Measurements from ENCODE around the gene CFAP53. TPM values are rescaled to one million over a fixed set of nuclear protein-coding genes. Genes with fewer than 3 reads are reported as not detected.

Gene CFAP53
- total RNA-seq, 1 experiment from 2014 or later, result not detected

- no peak for DNase-seq
- H3K27me3 ChIP-seq, result no peaks in the 10 kb centered on the region
Observed at GRCh38 chr18:50199346-50199855, 66.9 kb downstream of the CFAP53 start.

GRCh38 chr18:50196261-50196660 is 70.0 kb downstream of the CFAP53 start:
- no peaks in the 10 kb centered on the region for H3K27me3 ChIP-seq
- no peaks in the 10 kb centered on the region for H3K4me1 ChIP-seq
- no peak overlapping the region for H3K4me3 ChIP-seq

More at GRCh38 chr18:50199346-50199855, 66.9 kb downstream of the CFAP53 start:
- Histone ChIP-seq H3K4me3 (no peak overlapping the region), H3K4me1 (no peaks in the 10 kb centered on the region), H3K36me3 (no peaks in the 10 kb centered on the region), H3K9me3 (replicated peaks) (no peaks in the 10 kb centered on the region), H3K27ac (no peak overlapping the region)

DNA sequence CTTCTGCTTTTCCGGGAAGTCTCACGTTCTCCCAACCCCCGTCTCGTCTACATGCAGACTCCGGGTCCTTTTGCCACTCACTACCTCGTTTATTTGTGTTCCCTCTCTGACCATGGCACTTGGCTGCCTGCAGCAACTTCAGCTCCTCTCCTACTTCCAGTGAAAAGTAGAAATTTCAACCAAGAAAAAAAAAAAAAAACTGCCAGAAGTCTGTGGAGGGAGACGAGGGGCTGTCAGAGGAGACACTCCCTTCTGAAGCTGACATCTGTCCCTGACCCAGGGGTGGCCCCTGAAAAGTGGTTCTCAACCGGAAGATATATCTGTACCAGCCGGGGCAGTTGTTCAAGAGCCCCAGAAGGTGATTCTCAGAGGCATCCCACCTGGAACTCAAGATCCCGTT is 70.6 kb downstream of the CFAP53 start:
- Histone ChIP-seq H3K27me3 (no peaks in the 10 kb centered on the region), H3K4me3 (no peak overlapping the region), H3K36me3 (no peaks in the 10 kb centered on the region), H3K4me1 (no peaks in the 10 kb centered on the region), H3K27ac (no peak overlapping the region), H3K9me3 (replicated peaks) (no peaks in the 10 kb centered on the region)
- no peak for DNase-seq

More at GRCh38 chr18:50196261-50196660, 70.0 kb downstream of the CFAP53 start:
- no peak for DNase-seq
- Histone ChIP-seq H3K27ac (no peak overlapping the region), H3K9me3 (replicated peaks) (no peaks in the 10 kb centered on the region), H3K36me3 (no peaks in the 10 kb centered on the region)

DNA sequence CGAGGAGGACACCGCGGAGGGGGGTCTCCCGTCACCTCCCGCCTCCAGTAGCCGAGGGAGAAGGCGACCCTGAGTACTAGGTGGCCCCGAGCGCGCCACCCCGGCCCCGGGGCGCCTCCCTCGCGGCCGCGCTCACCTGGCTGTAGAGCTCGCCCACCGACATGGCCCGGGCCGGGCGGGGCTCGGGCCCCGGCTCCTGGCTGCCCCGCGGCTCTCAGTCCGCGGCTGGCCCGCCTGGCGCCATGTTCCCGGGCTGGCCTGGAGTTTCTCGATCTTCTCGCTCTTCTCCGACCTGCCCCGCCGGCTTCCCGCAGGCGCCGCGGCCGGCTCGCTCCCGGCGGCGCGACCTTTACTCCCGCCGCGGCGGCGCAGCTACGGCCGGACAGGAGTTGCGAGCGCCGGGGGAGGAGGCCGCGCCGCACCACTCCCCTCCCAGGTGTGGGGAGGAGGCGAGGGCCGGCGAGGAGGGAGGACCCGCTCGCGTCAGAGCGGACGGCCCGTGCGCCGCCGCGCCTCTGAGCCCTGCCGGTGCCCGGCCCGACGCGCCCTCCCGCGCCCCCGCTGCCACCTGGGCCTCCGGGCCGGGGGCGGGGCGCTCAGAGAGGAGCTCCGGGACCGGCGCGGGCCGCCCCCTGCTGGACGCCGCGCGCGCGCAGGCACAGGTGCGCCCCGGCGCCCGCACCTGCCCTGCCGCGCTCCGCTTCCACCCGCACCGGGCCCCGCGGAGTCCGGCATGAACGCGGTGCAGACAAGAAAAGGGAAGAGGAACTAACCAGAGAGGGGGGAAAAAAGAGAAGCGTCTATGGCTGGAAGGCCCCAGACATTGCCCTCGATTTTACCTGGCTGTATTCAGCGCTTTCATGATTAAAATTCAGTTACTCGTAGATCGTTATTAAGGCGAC is 71.4 kb downstream of the CFAP53 start, which contains the start of gene MYO5B:
Gene MYO5B (minus strand): TSS at position 517 of the 902 bp plus-strand sequence. CDS start 354 bp downstream, at position 163.
- Histone ChIP-seq H3K27ac (no peak within 1 kb of the TSS), H3K4me1 (no peaks in the 10 kb centered on the region), H3K36me3 (no peaks in the 10 kb centered on the region), H3K27me3 (no peaks in the 10 kb centered on the region), H3K4me3 (no peak within 1 kb of the TSS), H3K9me3 (replicated peaks) (no peaks in the 10 kb centered on the region)
- DNase-seq, result no peak

GRCh38 chr18:50193796-50194630 is 72.3 kb downstream of the CFAP53 start:
- Histone ChIP-seq H3K27ac (no peak overlapping the region), H3K27me3 (no peaks in the 10 kb centered on the region), H3K4me3 (no peak overlapping the region), H3K4me1 (no peaks in the 10 kb centered on the region), H3K36me3 (no peaks in the 10 kb centered on the region), H3K9me3 (replicated peaks) (no peaks in the 10 kb centered on the region)
- no peak for DNase-seq

- Histone ChIP-seq H3K4me1 (no peaks in the 10 kb centered on the region), H3K9me3 (replicated peaks) (no peaks in the 10 kb centered on the region), H3K4me3 (no peak overlapping the region), H3K27ac (no peak overlapping the region), H3K27me3 (no peaks in the 10 kb centered on the region), H3K36me3 (no peaks in the 10 kb centered on the region)
- DNase-seq, result no peak
Observed at GRCh38 chr18:50192995-50193795, 73.1 kb downstream of the CFAP53 start.

- no peak for DNase-seq
Observed at GRCh38 chr18:50190926-50191325, 75.4 kb downstream of the CFAP53 start.

DNA sequence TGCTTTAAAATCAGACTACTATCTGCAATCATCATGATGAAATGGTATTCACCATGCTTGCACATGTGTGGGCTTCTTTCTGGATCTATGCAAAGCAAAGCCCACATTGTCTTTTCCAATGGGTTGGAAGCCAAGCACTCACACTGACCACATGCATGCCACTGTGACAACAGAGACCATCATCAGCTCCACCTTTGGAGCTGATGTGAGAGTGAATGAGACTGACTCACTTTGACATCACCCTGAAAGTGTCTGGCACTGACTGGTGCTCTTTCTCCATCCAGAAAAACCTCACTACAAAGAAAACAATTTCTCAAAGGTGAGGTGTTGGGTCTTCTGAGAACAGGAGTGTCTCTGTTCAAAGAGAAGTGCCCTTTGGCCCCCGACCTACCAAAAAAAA is 76.1 kb downstream of the CFAP53 start:
- Histone ChIP-seq H3K9me3 (replicated peaks) (no peaks in the 10 kb centered on the region), H3K36me3 (no peaks in the 10 kb centered on the region), H3K27ac (no peak overlapping the region), H3K27me3 (no peaks in the 10 kb centered on the region), H3K4me3 (no peak overlapping the region), H3K4me1 (no peaks in the 10 kb centered on the region)
- DNase-seq, result no peak

More at GRCh38 chr18:50190926-50191325, 75.4 kb downstream of the CFAP53 start:
- Histone ChIP-seq H3K36me3 (no peaks in the 10 kb centered on the region), H3K27ac (no peak overlapping the region), H3K4me1 (no peaks in the 10 kb centered on the region), H3K27me3 (no peaks in the 10 kb centered on the region), H3K9me3 (replicated peaks) (no peaks in the 10 kb centered on the region), H3K4me3 (no peak overlapping the region)

DNA sequence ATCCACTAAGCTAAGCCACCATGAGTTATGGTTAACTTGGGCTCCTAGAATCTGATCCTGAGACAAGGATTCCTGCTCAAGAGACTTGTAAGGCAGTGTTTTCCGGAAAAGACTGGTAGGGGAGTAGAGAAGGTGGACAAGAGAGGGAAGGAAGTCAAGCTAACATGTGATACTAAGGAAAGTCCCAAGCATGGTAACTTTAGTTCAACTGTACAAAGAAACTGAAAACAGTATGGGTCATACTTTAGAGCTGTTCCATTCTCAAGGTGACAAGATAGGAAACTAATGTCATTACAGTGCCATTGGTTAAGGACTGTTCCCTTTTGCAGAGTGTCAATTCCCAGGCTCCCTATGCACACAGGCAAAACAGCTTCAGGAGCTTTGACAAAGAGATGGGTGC is 77.1 kb downstream of the CFAP53 start:
- Histone ChIP-seq H3K27ac (no peak overlapping the region), H3K27me3 (no peaks in the 10 kb centered on the region), H3K9me3 (replicated peaks) (no peaks in the 10 kb centered on the region), H3K36me3 (no peaks in the 10 kb centered on the region), H3K4me1 (no peaks in the 10 kb centered on the region), H3K4me3 (no peak overlapping the region)
- no peak for DNase-seq

GRCh38 chr18:50188652-50189051 is 77.6 kb downstream of the CFAP53 start:
- H3K27me3 ChIP-seq, result no peaks in the 10 kb centered on the region
- H3K4me1 ChIP-seq, result no peaks in the 10 kb centered on the region
- H3K36me3 ChIP-seq, result no peaks in the 10 kb centered on the region
- H3K27ac ChIP-seq, result no peak overlapping the region
- H3K9me3 ChIP-seq (replicated peaks), result no peaks in the 10 kb centered on the region
- no peak overlapping the region for H3K4me3 ChIP-seq
- DNase-seq, result no peak

DNA sequence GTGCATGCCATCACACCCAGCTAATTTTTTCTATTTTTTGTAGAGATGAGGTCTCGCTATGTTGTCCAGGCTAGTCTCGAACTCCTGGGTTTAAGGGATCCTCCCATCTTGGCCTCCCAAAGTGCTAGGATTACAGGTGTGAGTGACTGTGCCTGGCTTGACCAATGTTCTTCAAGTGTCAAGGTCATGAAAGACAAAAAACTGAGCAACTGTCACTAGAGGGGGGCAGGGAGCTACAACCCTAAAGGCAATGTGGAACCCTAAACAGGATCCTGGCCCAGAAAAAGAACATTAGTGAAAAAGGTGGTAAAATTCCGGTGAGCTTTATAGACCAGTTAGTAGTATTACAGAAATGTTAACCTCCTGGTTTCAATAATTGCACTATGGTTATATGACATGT is 78.6 kb downstream of the CFAP53 start:
- Histone ChIP-seq H3K4me3 (no peak overlapping the region), H3K36me3 (no peaks in the 10 kb centered on the region), H3K27ac (no peak overlapping the region), H3K4me1 (no peaks in the 10 kb centered on the region), H3K9me3 (replicated peaks) (no peaks in the 10 kb centered on the region), H3K27me3 (no peaks in the 10 kb centered on the region)
- no peak for DNase-seq

GRCh38 chr18:50186385-50186784 is 79.9 kb downstream of the CFAP53 start:
- Histone ChIP-seq H3K27ac (no peak overlapping the region), H3K36me3 (no peaks in the 10 kb centered on the region), H3K27me3 (no peaks in the 10 kb centered on the region), H3K4me3 (no peak overlapping the region), H3K4me1 (no peaks in the 10 kb centered on the region), H3K9me3 (replicated peaks) (no peaks in the 10 kb centered on the region)
- no peak for DNase-seq

- Histone ChIP-seq H3K27me3 (no peaks in the 10 kb centered on the region), H3K4me1 (no peaks in the 10 kb centered on the region), H3K36me3 (no peaks in the 10 kb centered on the region), H3K9me3 (replicated peaks) (no peaks in the 10 kb centered on the region), H3K4me3 (no peak overlapping the region), H3K27ac (no peak overlapping the region)
- DNase-seq, result peak; percentile 6 to 19
Observed at GRCh38 chr18:50183556-50183955, 82.7 kb downstream of the CFAP53 start.

- no peak for DNase-seq
- Histone ChIP-seq H3K9me3 (replicated peaks) (no peaks in the 10 kb centered on the region), H3K36me3 (no peaks in the 10 kb centered on the region), H3K27me3 (no peaks in the 10 kb centered on the region), H3K27ac (no peak overlapping the region), H3K4me1 (no peaks in the 10 kb centered on the region), H3K4me3 (no peak overlapping the region)
Observed at GRCh38 chr18:50182511-50182910, 83.8 kb downstream of the CFAP53 start.
